NCI-H460 (cell line): Measurements from ENCODE around the gene ATP6V1B1. TPM values are rescaled to one million over a fixed set of nuclear protein-coding genes. Genes with fewer than 3 reads are reported as not detected.

Source experiments
- DNase-seq: peaks from one replicate; pipeline ENCODE4 v3.0.0-alpha.2; 2016; ENCODE audit warnings: low read depth; ENCODE audit errors: extremely low read depth
- total RNA-seq: library from RNA; depleted of rRNA; stranded (reverse); fragments of >200 nt; shearing (Covaris generic); gene quantifications from 2 replicates; pipeline ENCODE4 v1.2.3, GENCODE V29; 2014

The ATP6V1B1 gene
- total RNA-seq, 1 experiment from 2014 or later, result 2.3 TPM

- no peak for DNase-seq
These were observed 6.9 kb downstream of the ATP6V1B1 start for GRCh38 chr2:70942396-70943204.

GRCh38 chr2:70943205-70943871 lies 7.6 kb downstream of the ATP6V1B1 start:
- no peak for DNase-seq

GRCh38 chr2:70944111-70944690 lies 8.5 kb downstream of the ATP6V1B1 start:
- DNase-seq, result no peak

DNA sequence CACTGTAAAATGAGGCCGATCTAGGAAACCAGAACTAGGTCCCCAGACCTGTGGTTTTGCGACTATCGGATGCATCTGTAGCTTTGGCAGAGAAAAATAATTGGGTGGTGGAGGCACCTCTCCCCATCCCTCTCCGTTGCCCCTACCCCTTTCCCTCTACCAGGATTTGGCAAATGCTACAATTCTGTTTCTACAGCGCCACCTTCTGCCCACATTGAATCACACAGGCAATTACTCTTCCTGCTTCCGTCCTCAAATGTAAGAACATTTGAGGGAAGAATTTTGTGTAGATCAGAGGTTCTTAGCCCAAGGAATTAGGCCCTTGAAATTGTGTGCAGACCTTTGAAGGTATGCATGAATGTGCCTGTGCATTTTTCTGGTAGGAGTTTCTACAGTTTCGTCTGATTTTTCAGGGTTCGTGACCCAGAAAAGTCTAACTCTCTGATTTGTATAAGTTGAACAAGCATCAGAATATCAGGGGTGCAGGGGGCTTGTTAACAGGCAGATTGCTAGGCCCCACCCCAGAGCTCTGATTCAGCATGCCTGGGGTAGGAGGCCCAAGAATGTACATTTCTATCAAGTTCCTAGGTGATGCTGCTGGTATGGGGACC lies 11.2 kb downstream of the ATP6V1B1 start:
- DNase-seq, result peak; percentile 58

DNA sequence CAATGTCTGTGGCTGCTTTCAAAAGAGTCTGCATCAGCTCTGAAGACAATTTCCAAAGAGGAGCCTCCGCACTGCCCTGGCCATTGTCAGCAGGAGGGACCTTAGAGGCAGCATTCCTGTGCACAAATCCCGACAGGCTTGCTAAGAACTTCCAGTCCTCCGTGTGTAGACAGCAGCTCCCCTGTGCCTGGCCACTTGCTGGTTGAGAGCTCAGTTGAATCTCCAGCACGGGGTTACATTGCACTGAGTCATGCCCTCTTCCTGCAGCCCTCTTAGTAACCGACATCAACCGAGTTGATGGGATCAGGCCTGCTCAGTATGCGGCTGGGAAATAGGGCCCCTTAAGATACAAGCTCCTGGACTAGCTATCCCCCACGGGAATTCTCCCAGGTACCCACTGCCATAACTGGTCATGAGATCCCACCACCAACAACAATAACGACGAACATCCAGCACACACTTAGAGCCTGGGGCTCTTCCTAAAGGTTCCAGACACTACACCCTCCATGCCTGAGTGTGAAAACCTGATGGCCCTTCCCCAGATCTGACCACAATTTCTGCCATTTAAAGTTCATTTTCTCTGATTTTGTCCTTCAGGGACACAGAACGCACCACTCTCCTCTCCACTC lies 12.0 kb downstream of the ATP6V1B1 start:
- DNase-seq, result peak; percentile 25

- peak; percentile 82 for DNase-seq
These were observed 12.8 kb downstream of the ATP6V1B1 start for GRCh38 chr2:70948337-70949003.

DNA sequence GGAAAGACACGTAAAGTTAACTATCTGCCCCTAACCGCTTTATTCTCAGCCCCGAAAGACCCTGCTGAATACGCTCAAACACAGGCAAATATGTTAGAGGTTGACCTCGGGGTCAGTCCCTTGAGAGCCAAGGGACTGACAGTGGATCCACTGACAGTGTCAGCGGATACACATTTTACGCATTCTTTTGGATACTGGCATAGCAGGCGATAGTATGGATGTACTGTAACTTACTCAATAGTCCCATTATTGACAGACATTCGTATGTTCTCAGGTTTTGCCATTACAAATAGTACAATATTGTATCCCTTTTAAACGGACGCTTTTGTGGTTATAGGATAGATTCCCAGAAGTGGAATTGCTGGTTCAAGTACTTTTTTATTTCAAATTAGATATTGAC lies 13.4 kb downstream of the ATP6V1B1 start:
- DNase-seq, result no peak

- DNase-seq, result no peak
These were observed 19.2 kb downstream of the ATP6V1B1 start for GRCh38 chr2:70954886-70955285.

GRCh38 chr2:70956141-70956540 lies 20.4 kb downstream of the ATP6V1B1 start:
- DNase-seq, result no peak

GRCh38 chr2:70957798-70958197 lies 22.1 kb downstream of the ATP6V1B1 start:
- no peak for DNase-seq

- DNase-seq, result no peak
These were observed 23.1 kb downstream of the ATP6V1B1 start for GRCh38 chr2:70958759-70959158.

GRCh38 chr2:70959271-70959761 lies 23.6 kb downstream of the ATP6V1B1 start:
- no peak for DNase-seq

DNA sequence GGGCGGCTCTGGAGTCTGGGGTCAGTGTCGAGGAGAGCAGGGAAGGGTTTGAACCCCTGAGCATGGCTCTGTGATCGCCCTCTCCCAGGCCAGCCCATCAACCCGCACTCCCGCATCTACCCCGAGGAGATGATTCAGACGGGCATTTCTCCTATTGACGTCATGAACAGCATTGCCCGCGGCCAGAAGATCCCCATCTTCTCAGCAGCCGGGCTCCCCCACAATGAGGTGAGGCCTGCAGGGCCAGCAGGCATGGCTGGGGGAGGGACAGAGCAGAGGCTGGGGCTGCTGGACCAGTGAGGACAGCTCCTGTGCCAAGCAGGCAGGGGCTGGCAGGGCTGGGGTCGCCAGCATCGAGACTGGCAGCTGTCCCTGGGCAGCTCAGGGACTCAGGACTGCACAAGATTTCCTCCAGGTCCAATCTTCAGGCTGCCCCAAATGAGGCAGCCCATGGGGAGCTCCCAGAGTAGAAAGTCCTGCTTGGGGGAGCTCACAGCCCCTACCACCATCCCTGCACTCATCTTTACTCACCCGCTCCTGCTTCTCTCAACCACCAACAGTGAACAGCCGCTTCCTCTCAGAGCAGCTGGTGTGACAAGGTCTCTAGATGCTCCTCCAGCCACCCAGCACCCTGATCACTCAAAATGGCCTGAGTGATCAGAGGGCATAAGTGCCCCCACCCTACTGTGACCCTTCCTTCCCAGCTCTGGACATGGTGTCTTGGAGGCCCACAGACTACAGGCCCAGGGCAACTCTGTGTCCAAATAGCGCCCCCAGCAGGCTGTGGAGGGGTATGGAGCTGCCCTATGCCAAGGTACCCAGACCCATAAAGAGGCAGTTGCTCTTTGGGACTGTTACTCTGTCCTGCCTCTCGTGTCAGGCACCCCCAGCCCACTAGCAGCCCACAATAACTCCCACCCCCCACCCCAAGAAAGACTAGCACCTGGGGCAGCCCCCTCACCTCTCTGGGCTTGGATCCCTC lies 24.4 kb downstream of the ATP6V1B1 start:
- DNase-seq, result no peak

- DNase-seq, result no peak
These were observed 25.3 kb downstream of the ATP6V1B1 start for GRCh38 chr2:70960833-70961647.

DNA sequence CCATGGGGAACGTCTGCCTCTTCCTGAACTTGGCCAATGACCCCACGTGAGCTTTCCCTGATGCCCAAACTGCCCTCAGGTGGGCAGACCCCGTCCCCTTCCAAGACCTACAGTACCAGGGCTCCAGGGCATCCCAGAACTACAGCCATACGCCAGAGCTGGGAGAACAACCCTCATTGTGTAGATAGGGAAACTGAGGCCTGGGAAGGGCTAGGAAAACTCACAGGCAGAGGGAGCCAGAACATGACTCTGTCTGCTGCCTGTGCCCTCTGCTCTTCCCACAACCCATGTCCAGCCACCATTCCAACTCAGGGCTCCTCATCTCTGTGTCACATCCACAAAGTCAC lies 25.9 kb downstream of the ATP6V1B1 start:
- no peak for DNase-seq

DNA sequence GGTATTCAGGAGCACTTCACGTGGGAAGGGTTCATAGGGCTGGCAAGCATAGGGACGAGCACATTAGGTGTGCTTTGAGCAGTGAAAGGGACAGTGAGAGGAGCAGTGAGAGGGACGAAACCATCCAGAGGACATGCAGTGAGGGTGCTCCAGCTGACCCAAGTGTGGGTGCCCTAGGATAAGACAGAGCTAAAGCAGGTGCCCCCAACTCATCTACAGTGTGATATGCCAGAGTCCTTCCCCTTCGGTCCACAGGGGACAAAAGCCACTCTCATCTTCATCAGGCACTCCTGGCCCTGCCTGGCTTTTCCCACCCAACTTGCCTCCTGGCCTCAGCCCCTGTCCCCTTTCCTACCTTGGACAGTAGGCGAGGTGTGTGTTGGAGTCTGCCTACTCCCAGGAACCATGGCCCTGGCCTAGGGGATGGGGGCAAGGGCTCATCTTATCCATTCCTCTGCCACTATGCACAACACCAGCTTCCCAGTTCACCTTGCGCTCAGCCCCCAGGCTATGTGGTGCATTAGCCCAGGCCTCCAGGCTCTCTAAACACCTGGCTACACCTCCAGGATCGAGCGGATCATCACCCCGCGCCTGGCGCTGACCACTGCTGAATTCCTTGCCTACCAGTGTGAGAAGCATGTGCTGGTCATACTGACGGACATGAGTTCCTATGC lies 26.6 kb downstream of the ATP6V1B1 start:
- DNase-seq, result no peak
